NCI-H1092 treated with DMSO at 0.1 percent for 48 hours (cell line): ENCODE results near the gene RPL14.
"Not testable (repeated sequence)": the region's sequence is repeated elsewhere in the genome, so short reads cannot be mapped to it uniquely, and the experiment has no call there.

Experiments used
- DNase-seq: peaks from one replicate; lab custom pipeline; 2025; lab: John Stamatoyannopoulos, UW

Gene RPL14

DNA sequence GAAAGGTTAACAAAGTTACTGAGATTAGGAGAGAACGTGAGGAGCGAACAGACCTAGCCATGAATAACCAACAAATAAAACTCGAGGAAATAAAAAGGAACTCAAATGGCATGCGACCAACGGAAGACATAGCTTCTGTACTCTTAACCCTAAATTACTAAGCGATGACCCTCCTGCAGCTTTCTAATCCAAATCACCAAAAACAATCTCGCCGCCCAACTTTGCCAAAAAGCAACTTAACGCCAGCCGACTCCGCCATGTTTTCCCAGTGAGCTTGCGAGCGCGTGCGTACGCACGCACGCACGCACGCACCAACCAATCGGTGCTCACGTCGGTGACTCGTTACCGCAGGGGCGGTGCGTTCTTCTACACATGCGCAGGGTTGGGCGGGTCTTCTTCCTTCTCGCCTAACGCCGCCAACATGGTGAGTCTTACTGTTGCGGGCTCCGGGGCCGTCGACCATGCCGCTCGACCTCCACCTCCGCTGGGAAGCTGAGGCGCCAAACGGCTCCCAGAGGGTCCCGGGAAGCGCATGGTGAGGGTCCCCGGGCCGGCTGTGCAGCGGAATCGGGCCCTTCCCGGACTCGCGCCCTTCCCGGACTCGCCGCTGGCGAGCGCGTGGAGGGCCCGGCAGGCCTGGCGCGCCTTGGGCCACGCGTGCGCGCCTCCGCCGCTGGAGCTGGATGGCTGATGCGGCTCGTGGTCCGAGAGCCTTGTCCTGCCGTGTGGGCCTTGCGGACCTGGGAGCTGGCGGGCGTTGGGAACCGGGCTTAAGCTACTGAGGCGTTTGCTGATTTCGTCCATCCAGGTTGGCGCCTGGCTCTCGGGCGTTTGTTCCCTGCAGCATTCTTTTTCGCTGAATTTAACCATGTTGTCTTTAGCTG is at the start of gene RPL14:
Gene RPL14, plus strand, starts transcription at position 400 of the 884 bp plus-strand sequence. Its CDS starts 133 bp downstream, at position 533.
- DNase-seq, result peak; percentile 87

DNA sequence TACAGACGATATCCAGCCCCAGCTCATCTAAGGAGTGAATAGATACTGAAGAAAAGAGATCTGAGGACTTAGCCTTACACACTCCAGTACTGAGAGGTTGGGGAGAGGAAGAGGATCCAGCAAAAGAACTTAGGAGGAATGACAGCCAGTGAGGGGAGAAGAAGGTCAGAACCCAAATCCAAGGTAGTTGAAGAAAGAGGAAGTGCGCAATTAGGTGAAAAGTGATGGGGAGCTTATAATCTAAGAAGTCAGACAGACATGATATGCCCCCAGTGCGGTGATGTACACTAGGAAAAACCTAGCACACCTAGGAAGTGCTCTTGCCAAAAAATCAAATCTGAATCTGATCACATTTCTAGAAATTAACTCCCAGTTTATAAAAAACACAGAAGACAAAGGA is 49.5 kb upstream of the RPL14 start:
- DNase-seq, result no peak

GRCh38 chr3:40414270-40414669 is 42.9 kb upstream of the RPL14 start:
- DNase-seq, result peak; percentile 4

GRCh38 chr3:40417845-40418543 is 39.1 kb upstream of the RPL14 start:
- no peak for DNase-seq

DNA sequence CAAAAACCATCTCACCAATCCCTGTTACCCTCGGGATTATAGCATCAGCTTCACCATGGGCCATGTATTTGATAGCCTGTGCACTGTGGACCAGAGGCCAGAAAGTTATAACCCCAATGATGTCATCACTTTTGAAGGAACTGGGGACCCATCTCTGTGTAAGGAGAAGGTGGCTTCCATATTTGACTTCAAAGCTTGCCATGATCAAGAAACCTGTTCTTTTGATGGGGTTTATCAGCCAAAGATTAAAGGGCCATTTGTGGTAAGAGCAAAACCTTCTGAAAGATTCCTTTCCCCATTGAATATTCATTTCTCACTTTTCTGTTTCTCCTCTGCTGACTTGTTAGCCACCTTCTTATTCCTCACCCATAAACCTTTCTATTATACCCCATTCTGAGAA is 34.3 kb upstream of the RPL14 start:
- no peak for DNase-seq

GRCh38 chr3:40427045-40427669 is 30.0 kb upstream of the RPL14 start:
- no peak for DNase-seq

- no peak for DNase-seq
Observed at GRCh38 chr3:40432793-40433192, 24.3 kb upstream of the RPL14 start.

GRCh38 chr3:40437889-40438288 is 19.2 kb upstream of the RPL14 start:
- no peak for DNase-seq

- DNase-seq, result no peak
Observed at GRCh38 chr3:40445062-40445461, 12.1 kb upstream of the RPL14 start.

DNA sequence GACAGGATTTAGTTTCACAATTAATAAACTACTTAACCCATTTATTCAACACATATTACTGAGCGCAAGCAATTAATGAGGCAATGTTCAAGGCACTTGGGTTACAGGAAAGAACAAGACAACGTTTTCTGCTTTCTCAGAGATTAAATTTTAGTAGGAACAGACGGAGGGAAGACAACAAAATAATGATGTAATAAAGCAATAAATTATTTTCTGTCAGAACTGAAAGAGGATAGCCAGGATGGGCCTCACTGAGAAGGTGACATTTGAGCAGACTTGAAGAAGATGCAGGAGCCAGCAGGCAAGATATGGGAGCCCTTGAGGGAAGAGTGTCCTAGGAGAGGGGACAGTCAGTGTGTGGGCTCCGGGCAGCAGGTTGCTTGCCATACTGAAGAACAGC is 11.3 kb upstream of the RPL14 start:
- no peak for DNase-seq

DNA sequence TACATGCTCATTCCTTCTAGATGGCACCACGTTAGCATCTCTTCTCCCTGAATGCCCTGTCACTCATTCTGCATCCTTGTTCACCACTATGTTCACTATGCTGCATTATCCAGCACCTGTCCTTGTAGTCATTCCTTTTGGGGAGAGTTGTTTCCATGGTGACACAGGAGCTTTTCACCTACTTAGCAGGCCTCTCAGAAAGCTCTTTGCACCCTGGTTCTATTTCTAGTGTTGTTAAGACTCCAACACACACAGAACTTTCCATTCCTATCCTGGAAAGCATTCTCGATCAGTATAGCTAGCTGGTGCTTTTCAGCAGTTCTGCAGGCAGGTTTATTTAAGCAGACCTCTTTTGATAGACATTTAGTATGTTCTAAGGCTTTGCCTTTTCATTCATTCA is 6.7 kb upstream of the RPL14 start:
- no peak for DNase-seq

DNA sequence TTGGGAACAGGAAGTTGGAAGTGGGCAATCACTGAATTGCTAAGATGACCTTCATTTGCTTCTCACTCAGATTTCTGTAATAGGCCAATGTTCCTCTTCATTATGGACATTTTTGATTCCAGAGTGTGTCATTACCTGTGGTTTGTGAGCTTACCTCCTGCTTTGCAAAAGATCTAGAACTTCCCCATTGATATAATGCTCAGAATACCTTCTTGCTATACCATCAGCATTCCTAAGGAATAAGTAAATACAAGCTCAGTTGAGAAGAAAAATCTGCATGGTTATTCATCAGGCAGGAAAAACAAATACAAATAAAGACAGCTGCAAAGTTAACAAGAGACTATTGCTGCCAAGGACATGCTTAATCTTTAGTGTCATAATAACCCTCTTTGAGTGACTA is 5.6 kb upstream of the RPL14 start:
- DNase-seq, result no peak

DNA sequence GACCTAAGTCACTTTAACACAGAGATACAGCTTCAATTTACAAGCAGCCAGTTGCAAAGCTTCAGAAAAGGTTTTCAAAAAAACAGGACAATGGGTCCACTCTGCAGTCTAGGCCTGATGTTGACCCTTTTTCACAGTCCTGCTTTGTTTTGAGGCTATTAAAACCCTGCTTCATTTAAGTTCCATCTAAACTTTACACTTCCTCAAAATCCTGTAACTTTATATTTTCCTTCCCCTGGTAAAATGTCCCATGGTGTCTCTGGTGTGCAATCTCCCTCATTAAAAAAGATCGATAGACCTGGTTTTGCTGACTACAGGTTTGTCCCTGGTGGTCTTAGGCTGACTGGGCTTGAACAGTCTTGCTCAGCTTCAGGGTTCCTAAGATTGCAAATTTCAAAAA is 5.1 kb upstream of the RPL14 start:
- no peak for DNase-seq

- no peak for DNase-seq
Observed at GRCh38 chr3:40452562-40452875, 4.6 kb upstream of the RPL14 start.

DNA sequence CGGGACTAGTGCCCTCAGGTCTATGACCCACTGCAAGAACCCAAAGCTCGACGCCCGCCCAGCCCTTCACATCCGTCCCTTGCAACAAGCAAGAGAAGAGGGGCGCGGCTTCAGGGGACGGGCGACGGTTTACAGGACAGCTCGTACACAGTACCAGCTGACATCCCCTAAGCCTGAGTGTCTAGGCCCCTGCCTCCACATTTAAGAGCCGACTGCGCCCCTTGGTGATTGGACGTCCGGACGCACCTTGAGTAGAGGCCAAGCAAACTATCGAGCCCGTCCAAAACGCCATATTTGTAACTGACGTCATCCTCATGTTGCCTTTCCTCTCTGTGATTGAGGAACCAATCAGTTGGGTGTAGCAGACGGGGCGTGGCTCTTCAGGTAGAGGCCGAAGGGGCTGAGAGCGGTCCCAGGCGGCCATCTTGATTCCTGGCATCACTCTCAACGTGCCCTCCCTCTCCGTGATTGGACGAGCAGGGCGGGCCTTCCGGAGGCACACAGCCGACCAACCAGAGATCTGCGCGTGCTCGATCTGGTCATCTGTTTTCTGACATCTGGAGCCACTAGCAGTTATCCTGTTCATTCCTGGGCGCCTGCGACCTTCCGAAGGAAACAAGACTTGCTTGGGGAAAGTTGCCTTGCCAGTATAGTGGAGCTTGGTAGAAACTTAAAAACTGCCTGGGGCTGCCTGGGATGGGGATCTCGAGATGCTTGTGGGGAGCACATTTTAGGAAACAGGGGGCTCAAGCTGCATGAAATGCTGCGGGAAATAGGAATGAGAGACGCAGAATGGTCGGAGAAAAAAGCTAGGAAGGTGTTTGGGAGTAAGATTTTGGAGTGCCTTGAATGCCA is 4.0 kb upstream of the RPL14 start:
- peak; percentile 97 for DNase-seq

DNA sequence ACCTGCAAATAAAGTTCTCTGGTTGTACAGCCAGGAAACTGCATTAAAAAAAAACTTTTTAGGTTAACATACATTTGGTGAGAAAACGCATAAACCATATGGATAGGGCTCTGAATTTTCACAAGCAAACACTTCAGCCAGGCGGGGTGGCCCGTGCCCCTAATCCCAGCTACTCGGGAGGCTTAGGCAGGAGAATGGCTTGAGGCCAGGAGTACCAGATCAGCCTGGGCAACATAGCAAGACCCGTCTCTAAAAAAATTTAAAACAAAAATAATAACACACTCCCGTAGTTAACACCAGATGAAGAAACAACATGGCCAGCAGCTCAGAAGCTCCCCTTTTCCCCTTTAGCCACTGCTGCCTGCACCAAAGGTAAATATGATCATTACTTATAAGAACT is 3.2 kb upstream of the RPL14 start:
- DNase-seq, result no peak

- DNase-seq, result no peak
Observed at GRCh38 chr3:40455328-40455727, 1.8 kb upstream of the RPL14 start.

- DNase-seq, result no peak
Observed at GRCh38 chr3:40456279-40456939, 730 bp upstream of the RPL14 start.

- no peak for DNase-seq
Observed at GRCh38 chr3:40458473-40458872, 1.3 kb downstream of the RPL14 start.

DNA sequence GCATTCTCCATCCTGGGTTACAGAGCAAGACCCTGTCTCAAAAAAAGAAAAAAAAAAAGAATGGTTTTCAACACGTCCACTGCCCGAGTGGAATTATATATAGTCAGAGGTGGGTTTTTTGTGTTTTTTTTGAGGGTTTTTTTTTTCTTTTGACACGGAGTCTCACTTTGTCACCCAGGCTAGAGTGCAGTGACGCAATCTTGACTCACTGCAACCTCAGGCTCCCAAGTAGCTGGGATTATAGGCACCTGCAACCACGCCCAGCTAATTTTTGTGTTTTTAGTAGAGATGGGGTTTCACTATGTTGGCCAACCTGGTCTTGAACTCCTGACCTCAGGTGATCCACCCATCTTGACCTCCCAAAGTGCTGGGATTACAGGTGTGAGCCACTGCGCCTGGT is 3.3 kb downstream of the RPL14 start:
- not testable (repeated sequence) for DNase-seq

- no peak for DNase-seq
Observed at GRCh38 chr3:40461161-40461560, 4.0 kb downstream of the RPL14 start.

- not testable (repeated sequence) for DNase-seq
Observed at GRCh38 chr3:40462838-40463237, 5.7 kb downstream of the RPL14 start.
